Calu3 (cell line): ENCODE results near the gene TENM4. TPM values are rescaled to one million over a fixed set of nuclear protein-coding genes. Genes with fewer than 3 reads are reported as not detected.
"Not testable (repeated sequence)": the region's sequence is repeated elsewhere in the genome, so short reads cannot be mapped to it uniquely, and the experiment has no call there.

Source experiments
- BruUV-seq: library from RNA; stranded (reverse); fragments of 400-500 nt; replicated peaks from 2 replicates; lab custom pipeline; 2021; lab: Mats Ljungman, UMichigan
- CTCF ChIA-PET: fragments of 300-600 bp; sonication (Branson Sonifier 250); formaldehyde crosslinking; loops from one replicate; lab custom pipeline; 2022; ENCODE audit warnings: antibody characterized with exemption; lab: Charles Lee
- DNase-seq: peaks from one replicate; pipeline ENCODE4 v3.0.0; 2022
- H3K27ac Mint-ChIP-seq: one replicate; pipeline ENCODE4 v1.8.0; 2022; ENCODE audit warnings: mixed read lengths; ENCODE audit not compliant: unreplicated experiment
- H3K27me3 Mint-ChIP-seq: one replicate; pipeline ENCODE4 v1.8.0; 2022; ENCODE audit warnings: mixed read lengths; ENCODE audit not compliant: unreplicated experiment
- H3K36me3 Mint-ChIP-seq: one replicate; pipeline ENCODE4 v1.8.0; 2022; ENCODE audit warnings: mild to moderate bottlenecking, moderate library complexity, mixed read lengths; ENCODE audit not compliant: insufficient read depth, unreplicated experiment
- H3K4me1 Mint-ChIP-seq: one replicate; pipeline ENCODE4 v1.8.0; 2022; ENCODE audit warnings: mild to moderate bottlenecking, low read depth, mixed read lengths; ENCODE audit not compliant: unreplicated experiment
- H3K4me3 Mint-ChIP-seq: one replicate; pipeline ENCODE4 v1.8.0; 2022; ENCODE audit warnings: mild to moderate bottlenecking, low read depth, moderate library complexity, mixed read lengths; ENCODE audit not compliant: unreplicated experiment
- H3K9me3 Mint-ChIP-seq: one replicate; pipeline ENCODE4 v1.8.0; 2022; ENCODE audit warnings: low read depth, mixed read lengths; ENCODE audit not compliant: unreplicated experiment
- intact Hi-C: fragments of 100-400 bp; cut with micrococcal nuclease; formaldehyde crosslinking; loops from one replicate; pipeline ENCODE4 v1.10.0; 2022; ENCODE audit not compliant: unreplicated experiment
- total RNA-seq: library from RNA; stranded (reverse); gene quantifications from 2 replicates; pipeline ENCODE4 v1.2.3, GENCODE V29; 2022
- TF ChIP-seq, protein P1 (sequence below): fragments of 200-600 bp; IDR thresholded peaks from one replicate; pipeline ENCODE4 v1.8.0; 2022; ENCODE audit warnings: antibody characterized with exemption; ENCODE audit not compliant: unreplicated experiment

The TENM4 gene
- total RNA-seq, 1 experiment from 2014 or later: not detected

DNA sequence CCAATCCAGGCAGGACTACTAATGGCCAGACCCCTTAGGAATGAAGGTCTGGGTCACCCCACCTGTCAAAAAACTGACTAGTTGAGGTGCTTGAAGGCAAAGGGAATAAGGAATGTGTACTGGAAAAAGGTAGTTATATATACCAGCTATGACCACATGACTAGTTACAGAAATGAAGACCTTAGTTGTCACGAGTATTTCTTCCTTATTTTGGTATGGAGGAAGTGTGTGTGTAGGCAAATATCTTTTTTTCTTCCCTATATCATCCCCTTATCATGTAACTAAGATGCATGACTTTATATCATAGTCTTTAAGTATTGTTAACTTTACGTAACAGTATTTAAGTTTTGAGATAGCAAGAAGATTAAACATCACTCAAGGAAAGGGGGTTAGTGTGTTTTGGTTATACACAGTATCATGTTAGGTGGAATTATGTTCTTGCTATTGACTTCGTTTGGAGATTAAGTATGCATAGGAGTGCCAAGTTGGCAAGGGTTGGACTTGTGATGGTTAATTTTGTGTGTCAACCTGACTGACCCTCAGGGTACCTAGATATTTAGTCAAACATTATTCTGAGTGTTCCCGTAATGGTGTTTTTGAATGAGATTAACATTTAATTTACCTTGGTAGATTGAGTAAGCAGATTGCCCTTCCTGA is 828.0 kb downstream of the TENM4 start:
- Mint-ChIP-seq H3K27ac (no peak overlapping the region), H3K4me3 (no peak overlapping the region), H3K9me3 (no peaks in the 10 kb centered on the region), H3K4me1 (no peaks in the 10 kb centered on the region), H3K36me3 (no peaks in the 10 kb centered on the region), H3K27me3 (peaks cover 17% of the 10 kb centered on the region)
- no peak for DNase-seq
- TF ChIP-seq, protein P1, sequence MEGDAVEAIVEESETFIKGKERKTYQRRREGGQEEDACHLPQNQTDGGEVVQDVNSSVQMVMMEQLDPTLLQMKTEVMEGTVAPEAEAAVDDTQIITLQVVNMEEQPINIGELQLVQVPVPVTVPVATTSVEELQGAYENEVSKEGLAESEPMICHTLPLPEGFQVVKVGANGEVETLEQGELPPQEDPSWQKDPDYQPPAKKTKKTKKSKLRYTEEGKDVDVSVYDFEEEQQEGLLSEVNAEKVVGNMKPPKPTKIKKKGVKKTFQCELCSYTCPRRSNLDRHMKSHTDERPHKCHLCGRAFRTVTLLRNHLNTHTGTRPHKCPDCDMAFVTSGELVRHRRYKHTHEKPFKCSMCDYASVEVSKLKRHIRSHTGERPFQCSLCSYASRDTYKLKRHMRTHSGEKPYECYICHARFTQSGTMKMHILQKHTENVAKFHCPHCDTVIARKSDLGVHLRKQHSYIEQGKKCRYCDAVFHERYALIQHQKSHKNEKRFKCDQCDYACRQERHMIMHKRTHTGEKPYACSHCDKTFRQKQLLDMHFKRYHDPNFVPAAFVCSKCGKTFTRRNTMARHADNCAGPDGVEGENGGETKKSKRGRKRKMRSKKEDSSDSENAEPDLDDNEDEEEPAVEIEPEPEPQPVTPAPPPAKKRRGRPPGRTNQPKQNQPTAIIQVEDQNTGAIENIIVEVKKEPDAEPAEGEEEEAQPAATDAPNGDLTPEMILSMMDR: no peak
- no TSS peak for BruUV-seq
- CTCF ChIA-PET: no interaction called here
- intact Hi-C loops: no loop called here

DNA sequence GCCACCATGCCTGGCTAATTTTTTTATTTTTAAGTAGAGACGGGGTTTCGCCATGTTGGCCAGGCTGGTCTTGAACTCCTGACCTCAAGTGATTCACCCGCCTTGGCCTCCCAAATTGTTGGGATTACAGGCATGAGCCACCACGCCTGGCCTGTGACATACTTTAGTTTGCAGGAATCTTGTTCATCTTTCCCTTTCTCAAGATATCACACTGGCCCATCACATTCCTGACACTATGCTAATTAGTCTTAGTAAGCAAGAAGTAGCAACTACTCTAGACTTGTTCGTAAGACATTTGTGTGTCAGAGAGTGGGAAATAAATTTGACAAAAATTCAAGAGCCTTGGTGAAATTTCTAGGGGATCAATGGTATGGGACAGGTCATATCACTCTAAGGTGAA is 831.5 kb downstream of the TENM4 start:
- H3K4me1 Mint-ChIP-seq, H3K4me3 Mint-ChIP-seq, intact Hi-C loops, CTCF ChIA-PET, H3K9me3 Mint-ChIP-seq, H3K27ac Mint-ChIP-seq, H3K36me3 Mint-ChIP-seq, DNase-seq, BruUV-seq: not testable (repeated sequence)
- peaks cover 12% of the 10 kb centered on the region for H3K27me3 Mint-ChIP-seq

DNA sequence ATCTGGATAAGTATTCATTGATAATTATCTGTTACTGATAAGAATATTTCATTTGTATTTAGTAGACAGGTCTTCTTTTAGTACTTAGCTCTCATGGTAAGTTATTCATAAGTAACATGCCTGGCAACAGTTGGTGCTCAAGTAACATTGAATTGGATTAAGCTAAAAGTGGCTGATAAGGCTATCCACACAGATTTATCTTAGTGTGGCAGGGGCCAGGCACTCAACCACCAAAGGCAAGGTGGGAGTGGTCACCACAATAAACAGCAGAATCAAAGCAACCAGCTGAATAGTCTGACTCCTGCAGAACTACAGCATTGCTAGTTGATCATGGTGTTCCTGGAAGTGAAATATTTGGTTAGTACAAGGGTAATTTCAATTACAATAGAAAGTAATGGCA is 833.1 kb downstream of the TENM4 start:
- TF ChIP-seq, protein P1: no peak
- no peaks in the 10 kb centered on the region for H3K4me1 Mint-ChIP-seq

DNA sequence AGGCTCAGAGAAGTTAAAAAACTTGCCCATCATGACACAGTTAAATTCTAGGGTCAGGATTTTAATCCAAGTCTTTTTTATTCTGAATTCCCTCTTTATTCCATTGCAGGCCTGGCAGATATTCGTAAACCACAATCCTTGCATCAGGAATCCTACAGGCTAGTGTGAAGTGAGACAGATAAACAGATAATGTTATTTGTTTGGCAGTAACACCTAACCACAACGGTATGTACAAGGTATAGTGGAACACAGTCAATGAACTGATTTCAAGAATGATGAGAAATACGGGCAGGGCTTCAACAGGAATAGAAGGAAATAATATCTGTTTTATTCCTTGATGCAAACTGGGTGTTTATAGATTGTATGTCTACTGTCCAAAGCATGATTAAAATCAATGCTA is 834.2 kb downstream of the TENM4 start:
- no peak overlapping the region for H3K4me3 Mint-ChIP-seq
- H3K9me3 Mint-ChIP-seq: no peaks in the 10 kb centered on the region
- no TSS peak for BruUV-seq
- no peaks in the 10 kb centered on the region for H3K36me3 Mint-ChIP-seq
- H3K27ac Mint-ChIP-seq: no peak overlapping the region
- intact Hi-C loops: no loop called here
- CTCF ChIA-PET: no interaction called here
- TF ChIP-seq, protein P1: no peak
- DNase-seq: no peak
- H3K4me1 Mint-ChIP-seq: no peaks in the 10 kb centered on the region
- H3K27me3 Mint-ChIP-seq: peaks cover 10% of the 10 kb centered on the region

More for the DNA sequence above, 833.1 kb downstream of the TENM4 start:
- DNase-seq: no peak
- no peaks in the 10 kb centered on the region for H3K36me3 Mint-ChIP-seq
- H3K27me3 Mint-ChIP-seq: peaks cover under 1% of the 10 kb centered on the region
- CTCF ChIA-PET: no interaction called here
- no peaks in the 10 kb centered on the region for H3K9me3 Mint-ChIP-seq
- no peak overlapping the region for H3K4me3 Mint-ChIP-seq
- H3K27ac Mint-ChIP-seq: no peak overlapping the region
- no TSS peak for BruUV-seq
- intact Hi-C loops: no loop called here

DNA sequence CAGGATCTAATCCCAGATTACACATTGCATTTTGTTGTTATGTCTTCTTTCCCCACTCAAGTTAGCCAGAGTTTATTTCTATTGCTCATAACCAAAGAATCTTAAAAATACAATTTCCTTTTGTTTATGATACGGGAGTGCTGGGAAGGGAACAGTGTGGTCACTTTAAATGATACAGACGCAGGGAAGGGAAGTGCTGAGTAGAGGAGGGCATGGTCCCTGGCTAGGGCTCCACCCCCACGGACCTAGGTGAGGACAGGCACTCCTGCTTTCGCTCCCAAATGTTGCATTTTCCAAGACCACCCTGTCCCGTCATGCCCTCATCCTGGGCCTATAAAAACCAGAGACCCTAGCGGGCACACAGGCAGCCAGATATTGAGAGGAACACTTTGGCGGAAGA is 835.5 kb downstream of the TENM4 start:
- H3K36me3 Mint-ChIP-seq: no peaks in the 10 kb centered on the region
- TF ChIP-seq, protein P1: no peak
- intact Hi-C loops: no loop called here
- no TSS peak for BruUV-seq
- H3K9me3 Mint-ChIP-seq: no peaks in the 10 kb centered on the region
- CTCF ChIA-PET: no interaction called here
- no peak overlapping the region for H3K27ac Mint-ChIP-seq
- no peak for DNase-seq
- no peaks in the 10 kb centered on the region for H3K4me1 Mint-ChIP-seq
- H3K4me3 Mint-ChIP-seq: no peak overlapping the region
- peaks cover 24% of the 10 kb centered on the region for H3K27me3 Mint-ChIP-seq
